ENCODE data around the gene VTI1A.

VTI1A gene

DNA sequence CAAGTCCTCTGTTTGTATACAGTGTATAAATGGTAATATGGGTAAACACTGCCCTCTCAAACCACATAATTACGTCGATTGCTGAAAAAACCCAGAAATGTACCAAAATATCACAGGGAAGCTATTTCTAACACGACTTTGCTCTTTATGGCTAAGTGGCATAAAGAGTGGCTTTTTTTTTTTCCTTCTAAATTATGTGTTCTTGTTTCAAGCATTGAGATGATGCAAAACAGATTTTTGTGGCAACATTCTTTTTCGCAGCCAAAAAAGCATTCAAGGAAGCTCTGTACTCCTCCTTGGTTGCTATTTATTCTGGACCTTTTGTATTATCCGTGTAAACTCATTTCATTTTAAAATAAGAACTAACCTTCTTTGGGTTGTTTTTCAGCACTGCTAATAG lies 138.9 kb downstream of the VTI1A start:
- Histone ChIP-seq H3K27me3 (replicated peaks; ENCODE audit: insufficient read depth, low read length) (no peaks in the 10 kb centered on the region), H3K4me2 (ENCODE audit: low read depth, low read length) (no peak overlapping the region), H4K20me1 (ENCODE audit: insufficient read depth, low read length) (no peaks in the 10 kb centered on the region), H3K9me3 (replicated peaks; ENCODE audit: insufficient read depth, low read length) (no peaks in the 10 kb centered on the region), H2AFZ (ENCODE audit: low read length) (no peak overlapping the region), H3F3A (ENCODE audit: insufficient read depth, low read length) (no peaks in the 10 kb centered on the region), H3K4me1 (ENCODE audit: low read length) (no peaks in the 10 kb centered on the region), H3K27ac (ENCODE audit: low read length) (no peak overlapping the region), H3K79me2 (ENCODE audit: low read length) (no peaks in the 10 kb centered on the region), H3K9me2 (replicated peaks; ENCODE audit: insufficient read depth, low read length) (no peaks in the 10 kb centered on the region), H3K4me3 (ENCODE audit: low read length) (no peak overlapping the region), H3K9ac (ENCODE audit: low read length) (no peak overlapping the region), H3K36me3 (replicated peaks; ENCODE audit: insufficient read depth, low read length) (no peaks in the 10 kb centered on the region)
- TF ChIP-seq, protein P1, sequence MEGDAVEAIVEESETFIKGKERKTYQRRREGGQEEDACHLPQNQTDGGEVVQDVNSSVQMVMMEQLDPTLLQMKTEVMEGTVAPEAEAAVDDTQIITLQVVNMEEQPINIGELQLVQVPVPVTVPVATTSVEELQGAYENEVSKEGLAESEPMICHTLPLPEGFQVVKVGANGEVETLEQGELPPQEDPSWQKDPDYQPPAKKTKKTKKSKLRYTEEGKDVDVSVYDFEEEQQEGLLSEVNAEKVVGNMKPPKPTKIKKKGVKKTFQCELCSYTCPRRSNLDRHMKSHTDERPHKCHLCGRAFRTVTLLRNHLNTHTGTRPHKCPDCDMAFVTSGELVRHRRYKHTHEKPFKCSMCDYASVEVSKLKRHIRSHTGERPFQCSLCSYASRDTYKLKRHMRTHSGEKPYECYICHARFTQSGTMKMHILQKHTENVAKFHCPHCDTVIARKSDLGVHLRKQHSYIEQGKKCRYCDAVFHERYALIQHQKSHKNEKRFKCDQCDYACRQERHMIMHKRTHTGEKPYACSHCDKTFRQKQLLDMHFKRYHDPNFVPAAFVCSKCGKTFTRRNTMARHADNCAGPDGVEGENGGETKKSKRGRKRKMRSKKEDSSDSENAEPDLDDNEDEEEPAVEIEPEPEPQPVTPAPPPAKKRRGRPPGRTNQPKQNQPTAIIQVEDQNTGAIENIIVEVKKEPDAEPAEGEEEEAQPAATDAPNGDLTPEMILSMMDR (IDR thresholded peaks at IDR 0.05; ENCODE audit: low read length): no peak
- no peak for TF ChIP-seq EZH2 (optimal IDR thresholded peaks at IDR 0.05; ENCODE audit: low read depth, low read length)
- no peak for TF ChIP-seq EZH2phosphoT487 (IDR thresholded peaks at IDR 0.05; ENCODE audit: low read length)
- no peak for DNase-seq

- Histone ChIP-seq H3K4me2 (ENCODE audit: low read depth, low read length) (no peak overlapping the region), H3K36me3 (replicated peaks; ENCODE audit: insufficient read depth, low read length) (no peaks in the 10 kb centered on the region), H3K27ac (ENCODE audit: low read length) (no peak overlapping the region), H4K20me1 (ENCODE audit: insufficient read depth, low read length) (no peaks in the 10 kb centered on the region), H3K9me3 (replicated peaks; ENCODE audit: insufficient read depth, low read length) (no peaks in the 10 kb centered on the region), H3K79me2 (ENCODE audit: low read length) (no peaks in the 10 kb centered on the region), H3K4me3 (ENCODE audit: low read length) (no peak overlapping the region), H3F3A (ENCODE audit: insufficient read depth, low read length) (no peaks in the 10 kb centered on the region), H2AFZ (ENCODE audit: low read length) (no peak overlapping the region), H3K9me2 (replicated peaks; ENCODE audit: insufficient read depth, low read length) (no peaks in the 10 kb centered on the region), H3K9ac (ENCODE audit: low read length) (no peak overlapping the region), H3K4me1 (ENCODE audit: low read length) (no peaks in the 10 kb centered on the region), H3K27me3 (replicated peaks; ENCODE audit: insufficient read depth, low read length) (no peaks in the 10 kb centered on the region)
- no peak for DNase-seq
- TF ChIP-seq EZH2 (optimal IDR thresholded peaks at IDR 0.05; ENCODE audit: low read depth, low read length): no peak
- no peak for TF ChIP-seq EZH2phosphoT487 (IDR thresholded peaks at IDR 0.05; ENCODE audit: low read length)
- TF ChIP-seq, protein P1 (IDR thresholded peaks at IDR 0.05; ENCODE audit: low read length): no peak
Measured at GRCh38 chr10:112587729-112588128, 140.7 kb downstream of the VTI1A start.

- Histone ChIP-seq H3K9me2 (replicated peaks; ENCODE audit: insufficient read depth, low read length) (no peaks in the 10 kb centered on the region), H3K9ac (ENCODE audit: low read length) (no peak overlapping the region), H3K27ac (ENCODE audit: low read length) (no peak overlapping the region), H3K4me2 (ENCODE audit: low read depth, low read length) (no peak overlapping the region), H3F3A (ENCODE audit: insufficient read depth, low read length) (no peaks in the 10 kb centered on the region), H2AFZ (ENCODE audit: low read length) (no peak overlapping the region), H3K79me2 (ENCODE audit: low read length) (no peaks in the 10 kb centered on the region), H3K4me3 (ENCODE audit: low read length) (no peak overlapping the region), H3K9me3 (replicated peaks; ENCODE audit: insufficient read depth, low read length) (no peaks in the 10 kb centered on the region), H3K36me3 (replicated peaks; ENCODE audit: insufficient read depth, low read length) (no peaks in the 10 kb centered on the region), H3K27me3 (replicated peaks; ENCODE audit: insufficient read depth, low read length) (no peaks in the 10 kb centered on the region), H3K4me1 (ENCODE audit: low read length) (no peaks in the 10 kb centered on the region), H4K20me1 (ENCODE audit: insufficient read depth, low read length) (no peaks in the 10 kb centered on the region)
- DNase-seq: no peak
- no peak for TF ChIP-seq EZH2 (optimal IDR thresholded peaks at IDR 0.05; ENCODE audit: low read depth, low read length)
- TF ChIP-seq, protein P1 (IDR thresholded peaks at IDR 0.05; ENCODE audit: low read length): no peak
- TF ChIP-seq EZH2phosphoT487 (IDR thresholded peaks at IDR 0.05; ENCODE audit: low read length): no peak
Measured at GRCh38 chr10:112588225-112588990, 141.4 kb downstream of the VTI1A start.
